Lower lobe of right lung (tissue), 2 donors: ENCODE measurements around the gene TXNDC17. TPM values are rescaled to one million over a fixed set of nuclear protein-coding genes. Genes with fewer than 3 reads are reported as not detected.
"Not testable (repeated sequence)": the region's sequence is repeated elsewhere in the genome, so short reads cannot be mapped to it uniquely, and the experiment has no call there.

ENCODE experiments used
- ATAC-seq, 2 donors: fragments of 200-7000 bp; cut with Tn5 transposase; one replicate each; pipeline ENCODE4 v1.9.1; 2020 to 2022; ENCODE audit warnings: mild to moderate bottlenecking in 2 of 2, moderate library complexity in 2 of 2
- DNase-seq: peaks from one replicate; pipeline ENCODE4 v3.0.0-alpha.2; 2020
- H3K27ac ChIP-seq: fragments of 200-600 bp; one replicate; pipeline ENCODE4 v1.8.0; 2022
- H3K27me3 ChIP-seq: fragments of 200-600 bp; one replicate; pipeline ENCODE4 v1.8.0; 2022; ENCODE audit warnings: low read depth
- H3K36me3 ChIP-seq: fragments of 200-600 bp; one replicate; pipeline ENCODE4 v1.8.0; 2022; ENCODE audit warnings: mild to moderate bottlenecking
- H3K4me1 ChIP-seq: fragments of 200-600 bp; one replicate; pipeline ENCODE4 v1.8.0; 2022
- H3K4me3 ChIP-seq: fragments of 200-600 bp; one replicate; pipeline ENCODE4 v1.8.0; 2022; ENCODE audit warnings: mild to moderate bottlenecking
- H3K9me3 ChIP-seq: fragments of 200-600 bp; one replicate; pipeline ENCODE4 v1.8.0; 2022
- intact Hi-C: fragments of 100-400 bp; cut with DNase I; formaldehyde crosslinking; loops from one replicate; pipeline ENCODE4 v1.11.0; 2022
- total RNA-seq: library from RNA; stranded (reverse); fragmentation: NEBNext Ultra II Directional; extraction: Animal tissue kit (Norgen Biotek cat#: 25700); gene quantifications from one replicate; pipeline ENCODE4 v1.2.1, GENCODE V29; 2021
- TF ChIP-seq, protein P1 (sequence below): fragments of 200-600 bp; IDR thresholded peaks from one replicate; pipeline ENCODE4 v1.8.0; 2022; ENCODE audit warnings: antibody characterized with exemption, mild to moderate bottlenecking
- donor health status: DM: no; HTN: yes; CAD: no; lungs with severe emphysema.

Gene TXNDC17
- total RNA-seq, 1 donor from 2014 or later: 50.4 TPM

DNA sequence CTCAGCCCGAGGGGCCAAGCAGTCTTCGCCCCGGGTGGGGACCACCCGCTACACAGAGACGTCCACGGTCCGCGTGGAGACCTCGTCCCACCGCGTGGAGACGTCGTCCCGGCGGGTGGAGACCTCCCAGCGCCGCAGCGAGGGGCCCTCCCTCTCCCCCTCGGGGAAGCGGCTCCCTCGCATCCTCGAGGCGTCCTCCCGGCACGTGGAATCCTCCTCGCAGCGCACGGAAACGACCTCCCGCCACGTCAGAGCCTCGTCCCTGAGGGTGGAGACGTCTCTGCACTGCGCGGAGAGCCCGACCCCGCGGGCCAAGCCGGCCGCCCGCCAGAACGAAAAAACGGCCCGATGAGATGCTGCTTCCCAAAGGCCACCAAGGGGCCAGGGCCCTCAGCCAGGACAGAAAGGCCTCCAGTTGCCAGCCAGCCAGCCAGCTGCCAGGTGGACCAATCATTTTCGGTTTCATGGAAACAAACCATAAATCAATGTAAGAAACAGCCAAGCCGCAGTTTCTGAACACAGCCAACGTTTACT is 11.1 kb downstream of the TXNDC17 start:
- TF ChIP-seq, protein P1, sequence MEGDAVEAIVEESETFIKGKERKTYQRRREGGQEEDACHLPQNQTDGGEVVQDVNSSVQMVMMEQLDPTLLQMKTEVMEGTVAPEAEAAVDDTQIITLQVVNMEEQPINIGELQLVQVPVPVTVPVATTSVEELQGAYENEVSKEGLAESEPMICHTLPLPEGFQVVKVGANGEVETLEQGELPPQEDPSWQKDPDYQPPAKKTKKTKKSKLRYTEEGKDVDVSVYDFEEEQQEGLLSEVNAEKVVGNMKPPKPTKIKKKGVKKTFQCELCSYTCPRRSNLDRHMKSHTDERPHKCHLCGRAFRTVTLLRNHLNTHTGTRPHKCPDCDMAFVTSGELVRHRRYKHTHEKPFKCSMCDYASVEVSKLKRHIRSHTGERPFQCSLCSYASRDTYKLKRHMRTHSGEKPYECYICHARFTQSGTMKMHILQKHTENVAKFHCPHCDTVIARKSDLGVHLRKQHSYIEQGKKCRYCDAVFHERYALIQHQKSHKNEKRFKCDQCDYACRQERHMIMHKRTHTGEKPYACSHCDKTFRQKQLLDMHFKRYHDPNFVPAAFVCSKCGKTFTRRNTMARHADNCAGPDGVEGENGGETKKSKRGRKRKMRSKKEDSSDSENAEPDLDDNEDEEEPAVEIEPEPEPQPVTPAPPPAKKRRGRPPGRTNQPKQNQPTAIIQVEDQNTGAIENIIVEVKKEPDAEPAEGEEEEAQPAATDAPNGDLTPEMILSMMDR: no peak
- Histone ChIP-seq H3K9me3 (no peaks in the 10 kb centered on the region), H3K4me1 (peaks cover 44% of the 10 kb centered on the region), H3K4me3 (peak overlapping the region; percentile 84), H3K36me3 (peaks cover 33% of the 10 kb centered on the region), H3K27ac (peak overlapping the region; percentile 93), H3K27me3 (peaks cover 21% of the 10 kb centered on the region)
- DNase-seq (peak; percentile 64), ATAC-seq (peak; percentile 43 to 53)
- intact Hi-C loops: no loop called here

DNA sequence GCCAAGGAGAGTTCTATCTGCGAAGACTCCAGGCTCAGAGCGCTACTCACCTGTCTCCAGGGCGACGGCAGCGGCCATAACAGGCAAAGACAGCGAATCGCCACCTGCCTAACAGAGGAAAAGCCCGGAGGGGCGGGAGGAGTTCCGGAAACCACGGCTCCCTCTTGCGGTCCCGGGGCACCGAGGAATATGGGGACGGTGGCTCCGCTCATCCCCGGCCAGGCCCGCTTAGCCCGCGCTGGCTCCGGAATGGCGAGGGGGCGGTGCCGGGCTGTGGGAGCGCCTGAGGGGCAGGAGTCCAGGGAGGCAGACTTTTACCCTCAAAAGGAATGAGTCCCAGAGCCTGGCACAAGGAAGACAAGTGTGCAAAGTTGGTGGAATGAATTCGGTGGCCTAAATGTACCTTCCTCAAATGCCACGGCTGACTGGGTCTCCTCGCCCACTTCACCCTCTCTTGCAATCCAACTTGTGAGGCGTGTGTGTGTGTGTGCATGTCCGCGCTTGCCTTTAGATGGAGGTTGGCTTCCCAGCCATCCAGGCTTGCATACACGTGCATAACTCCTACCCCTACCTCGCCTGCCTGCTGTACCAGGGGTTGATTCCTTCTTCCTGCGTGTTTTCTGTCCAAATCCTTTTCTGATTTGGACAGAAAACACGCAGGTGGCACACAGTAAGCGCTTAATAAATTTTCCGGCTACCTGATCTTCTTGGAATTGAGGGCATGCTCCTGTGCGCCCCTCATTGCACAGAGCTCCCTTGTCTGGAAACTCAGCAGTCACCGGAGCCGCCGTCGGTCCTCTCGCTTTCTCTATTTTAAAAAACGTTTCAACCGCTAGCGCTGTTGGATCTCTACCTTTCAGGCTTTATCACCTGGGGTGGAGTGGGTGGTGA is 14.2 kb downstream of the TXNDC17 start:
- Histone ChIP-seq H3K36me3 (peaks cover 2% of the 10 kb centered on the region), H3K4me3 (peak overlapping the region; percentile 26), H3K27me3 (peaks cover 31% of the 10 kb centered on the region), H3K27ac (no peak overlapping the region), H3K4me1 (peaks cover 36% of the 10 kb centered on the region), H3K9me3 (no peaks in the 10 kb centered on the region)
- intact Hi-C loops: no loop called here
- DNase-seq (peak; percentile 62), ATAC-seq (peak in 1 of 2 donors; percentile 5)
- TF ChIP-seq, protein P1: no peak

DNA sequence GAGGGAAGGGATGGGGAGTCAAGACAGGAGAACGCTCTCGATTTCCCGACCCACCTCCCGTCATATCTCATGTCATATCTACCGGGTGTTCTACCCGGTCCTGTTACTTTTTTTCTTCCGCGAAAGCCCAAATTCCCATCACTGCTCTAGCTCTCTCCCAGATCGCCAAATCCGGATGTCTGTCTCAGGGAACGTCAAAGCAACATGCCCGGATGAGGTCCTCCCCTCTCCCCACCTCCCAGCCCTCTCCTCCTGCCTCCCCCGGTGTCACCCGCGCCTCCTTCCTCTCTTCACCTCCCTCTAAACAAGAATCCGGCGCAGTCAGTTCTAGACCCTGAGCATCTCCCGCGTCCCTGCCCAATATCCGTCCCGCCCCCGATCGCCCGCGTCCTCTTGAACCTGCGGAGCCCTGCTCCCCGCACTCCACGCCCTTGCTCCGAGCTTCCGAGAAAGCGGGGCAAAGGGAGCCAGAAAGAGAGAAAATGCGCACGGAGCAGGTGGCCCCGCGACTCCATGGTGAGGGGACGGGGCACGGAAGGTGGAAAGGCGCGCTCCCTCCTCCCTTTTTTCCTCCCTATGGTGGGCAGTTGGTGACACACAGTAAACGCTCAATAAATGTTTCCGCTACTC is 15.0 kb downstream of the TXNDC17 start:
- H3K36me3 ChIP-seq, H3K27ac ChIP-seq, intact Hi-C loops, DNase-seq, ATAC-seq, H3K9me3 ChIP-seq, H3K4me3 ChIP-seq: not testable (repeated sequence)
- Histone ChIP-seq H3K27me3 (peaks cover 31% of the 10 kb centered on the region), H3K4me1 (peaks cover 29% of the 10 kb centered on the region)

DNA sequence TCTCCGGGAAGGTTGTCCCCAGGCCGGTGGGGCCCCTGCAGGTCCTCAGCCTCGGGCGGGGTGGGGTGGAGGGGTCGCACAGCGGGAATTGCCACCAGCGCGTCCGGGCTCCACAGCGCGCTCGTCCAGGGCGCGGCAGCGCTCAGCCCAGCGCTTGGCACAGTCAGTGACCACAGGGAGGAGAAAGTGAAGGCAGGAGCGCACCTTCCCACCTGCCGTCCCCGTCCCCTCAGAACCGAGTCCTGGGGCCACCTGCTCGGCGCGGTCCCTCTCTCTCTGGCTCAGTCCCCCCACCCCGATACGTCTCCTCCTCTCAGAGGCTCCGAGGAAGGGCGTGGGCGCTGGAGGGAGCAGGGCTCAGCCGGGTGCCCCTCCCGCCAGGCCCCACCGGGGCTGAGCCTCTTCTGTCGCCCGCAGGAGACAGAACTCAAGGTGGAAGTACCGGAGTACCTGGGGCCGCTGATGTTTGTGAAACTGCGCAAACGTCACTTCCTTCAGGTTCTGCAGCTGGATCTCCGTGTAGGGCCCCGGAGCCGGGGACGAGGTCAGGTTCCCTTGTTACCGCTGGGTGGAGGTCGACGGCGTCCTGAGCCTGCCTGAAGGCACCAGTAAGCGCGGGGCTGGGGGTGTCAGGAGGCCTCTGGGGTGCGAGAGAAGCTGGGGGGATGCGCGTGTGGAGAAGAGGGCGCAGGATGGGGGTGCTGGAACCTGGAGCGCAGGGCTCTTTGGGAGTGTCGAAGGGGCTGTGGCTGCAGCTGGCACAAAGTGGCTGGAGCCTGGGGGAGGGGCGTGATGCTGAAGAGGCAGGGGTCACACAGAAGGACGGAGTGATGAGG is 16.2 kb downstream of the TXNDC17 start:
- H3K27ac ChIP-seq, intact Hi-C loops, DNase-seq, H3K36me3 ChIP-seq, H3K9me3 ChIP-seq: not testable (repeated sequence)
- H3K27me3 ChIP-seq: peaks cover 31% of the 10 kb centered on the region
- H3K4me1 ChIP-seq: peaks cover 23% of the 10 kb centered on the region
- peak; percentile 42 to 60 for ATAC-seq
- peak overlapping the region; percentile 37 for H3K4me3 ChIP-seq

DNA sequence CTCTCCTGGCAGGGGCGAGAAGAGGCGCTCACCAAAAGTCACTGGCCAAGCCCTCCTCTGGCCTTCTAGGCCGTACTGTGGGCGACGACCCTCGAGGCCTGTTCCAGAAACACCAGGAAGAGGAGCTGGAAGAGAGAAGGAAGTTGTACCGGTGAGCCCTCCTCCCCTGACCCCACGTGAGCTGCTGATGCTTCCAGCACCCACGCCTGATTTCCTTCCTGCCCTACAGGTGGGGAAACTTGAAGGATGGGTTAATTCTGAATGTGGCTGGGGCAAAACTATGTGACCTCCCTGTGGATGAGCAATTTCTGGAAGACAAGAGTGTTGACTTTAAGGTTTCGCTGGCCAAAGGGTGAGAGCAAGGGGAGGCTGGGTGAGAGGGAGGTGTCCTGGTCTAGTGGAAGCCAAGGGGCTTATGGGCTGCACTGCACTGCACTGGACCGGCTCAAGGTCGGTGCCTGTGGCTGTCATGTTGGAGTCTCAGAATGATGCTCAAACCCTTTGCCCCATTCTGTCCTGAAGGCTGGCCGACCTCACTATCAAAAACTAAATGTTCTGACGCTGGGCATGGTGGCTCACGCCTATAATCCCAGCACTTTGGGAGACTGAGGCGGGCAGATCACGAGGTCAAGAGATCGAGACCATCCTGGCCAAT is 16.9 kb downstream of the TXNDC17 start:
- no peaks in the 10 kb centered on the region for H3K9me3 ChIP-seq
- H3K27ac ChIP-seq: no peak overlapping the region
- DNase-seq (no peak), ATAC-seq (no peak)
- H3K27me3 ChIP-seq: peaks cover 33% of the 10 kb centered on the region
- TF ChIP-seq, protein P1: no peak
- intact Hi-C loops: no loop called here
- peaks cover 15% of the 10 kb centered on the region for H3K4me1 ChIP-seq
- no peaks in the 10 kb centered on the region for H3K36me3 ChIP-seq
- peak overlapping the region; percentile 37 for H3K4me3 ChIP-seq

DNA sequence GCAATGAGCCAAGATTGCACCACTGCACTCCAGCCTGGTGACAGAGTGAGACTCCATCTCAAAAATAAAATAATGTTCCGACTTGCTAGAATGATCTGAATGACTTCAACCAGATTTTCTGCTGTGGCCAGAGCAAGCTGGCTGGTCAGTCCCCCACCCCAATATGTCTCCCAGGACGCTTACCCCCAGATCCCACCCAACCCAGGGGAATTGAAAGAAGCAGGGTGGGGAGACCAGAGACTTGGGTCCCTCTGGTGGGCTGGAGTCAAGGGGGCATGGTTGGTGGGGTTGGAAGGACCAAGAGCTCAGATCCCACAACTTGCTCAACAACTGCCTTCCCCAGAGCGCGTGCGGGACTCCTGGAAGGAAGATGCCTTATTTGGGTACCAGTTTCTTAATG is 17.6 kb downstream of the TXNDC17 start:
- H3K27ac ChIP-seq, H3K4me1 ChIP-seq, H3K9me3 ChIP-seq, ATAC-seq, H3K36me3 ChIP-seq, intact Hi-C loops, DNase-seq, H3K4me3 ChIP-seq: not testable (repeated sequence)
- H3K27me3 ChIP-seq: peaks cover 34% of the 10 kb centered on the region
